Stimulated activated CD8-positive, alpha-beta memory T cell treated with anti-CD3 and anti-CD28 coated beads, Interleukin-7, amount 100 ng/mL, for 48 hours (primary cell): ENCODE data around the gene FRMPD2.
"Not testable (repeated sequence)": the region's sequence is repeated elsewhere in the genome, so short reads cannot be mapped to it uniquely, and the experiment has no call there.

Experiments
- DNase-seq, 2 donors: peaks; one replicate each; pipeline ENCODE4 v3.0.0-alpha.2; 2020; ENCODE audit warnings: low read depth in 1 of 2; ENCODE audit errors: extremely low read depth in 1 of 2

FRMPD2 gene

DNA sequence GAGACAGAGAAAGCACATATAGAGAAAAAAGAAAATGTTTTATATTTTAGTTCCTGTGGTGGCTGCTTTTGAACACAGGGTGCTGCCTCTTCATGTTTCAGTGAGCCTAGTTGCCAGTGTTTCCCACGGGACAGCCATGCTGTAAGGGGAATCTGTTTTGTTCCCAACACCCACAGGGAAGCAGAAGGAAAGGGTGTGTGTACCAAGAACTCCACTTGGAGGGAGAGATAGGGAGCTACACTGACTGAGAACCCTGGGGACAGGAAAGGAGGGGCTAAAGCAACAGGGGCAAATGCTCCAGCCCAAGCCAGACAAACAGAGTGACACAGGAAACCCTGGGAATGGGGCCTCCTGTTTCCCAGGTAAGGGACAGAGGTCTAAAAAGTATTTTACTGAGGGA lies 40.2 kb downstream of the FRMPD2 start:
- DNase-seq = no peak

DNA sequence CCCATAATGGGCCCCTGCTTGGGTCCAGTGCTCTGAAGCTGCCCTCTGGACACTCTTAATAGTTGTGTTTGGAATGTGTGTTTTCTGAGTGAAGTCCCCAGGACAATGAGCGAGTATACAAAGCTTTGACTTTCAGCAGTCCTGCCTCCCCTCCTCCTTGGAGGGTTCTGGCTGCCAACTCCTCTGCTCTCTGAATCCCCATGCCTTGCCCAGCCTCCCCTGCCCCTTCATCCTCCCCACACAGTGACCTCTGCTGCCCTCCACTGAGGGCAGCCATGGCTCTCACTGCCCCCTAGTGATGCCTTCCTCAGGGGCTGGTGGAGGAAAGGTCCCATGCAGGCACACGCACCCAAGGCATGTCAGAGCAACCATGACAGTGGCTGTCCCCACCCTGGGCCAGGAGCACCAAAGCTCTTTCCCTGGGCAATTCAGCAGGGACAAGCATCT lies 40.9 kb downstream of the FRMPD2 start:
- DNase-seq = no peak

DNA sequence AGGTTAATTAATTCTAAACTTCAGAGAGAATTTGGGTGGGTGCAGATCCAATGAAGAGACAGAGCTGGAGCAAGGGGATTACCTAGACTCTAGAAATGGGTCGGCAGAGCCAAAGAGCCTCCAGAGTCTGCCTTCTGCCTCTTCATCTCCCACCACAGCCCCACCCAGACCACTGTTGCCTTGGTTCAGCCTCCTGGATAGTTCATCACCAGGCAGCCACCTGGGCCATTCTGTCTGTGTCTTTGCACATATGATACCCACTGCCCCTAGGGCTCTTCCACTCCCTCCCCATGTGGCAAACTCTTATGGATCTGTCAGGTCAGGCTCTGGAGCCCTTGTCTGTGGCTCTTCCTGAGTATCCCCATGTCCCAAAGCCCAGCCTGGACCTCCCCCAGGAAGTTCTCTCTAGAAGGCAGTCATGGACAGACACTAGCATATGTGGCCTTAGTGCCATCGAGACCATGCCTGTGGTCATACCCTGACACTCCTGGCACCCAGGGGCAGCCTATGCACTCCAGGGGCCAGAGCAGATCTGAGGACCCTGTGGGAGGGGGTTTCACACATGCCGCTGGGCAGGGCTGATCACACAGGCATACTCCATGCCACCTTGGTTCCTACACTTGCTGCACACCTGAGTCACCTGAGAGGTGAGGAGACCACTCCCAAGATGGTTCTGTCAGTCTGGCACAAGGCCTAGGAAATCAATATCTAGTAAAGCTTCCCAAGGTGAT lies 41.6 kb downstream of the FRMPD2 start:
- no peak for DNase-seq

DNA sequence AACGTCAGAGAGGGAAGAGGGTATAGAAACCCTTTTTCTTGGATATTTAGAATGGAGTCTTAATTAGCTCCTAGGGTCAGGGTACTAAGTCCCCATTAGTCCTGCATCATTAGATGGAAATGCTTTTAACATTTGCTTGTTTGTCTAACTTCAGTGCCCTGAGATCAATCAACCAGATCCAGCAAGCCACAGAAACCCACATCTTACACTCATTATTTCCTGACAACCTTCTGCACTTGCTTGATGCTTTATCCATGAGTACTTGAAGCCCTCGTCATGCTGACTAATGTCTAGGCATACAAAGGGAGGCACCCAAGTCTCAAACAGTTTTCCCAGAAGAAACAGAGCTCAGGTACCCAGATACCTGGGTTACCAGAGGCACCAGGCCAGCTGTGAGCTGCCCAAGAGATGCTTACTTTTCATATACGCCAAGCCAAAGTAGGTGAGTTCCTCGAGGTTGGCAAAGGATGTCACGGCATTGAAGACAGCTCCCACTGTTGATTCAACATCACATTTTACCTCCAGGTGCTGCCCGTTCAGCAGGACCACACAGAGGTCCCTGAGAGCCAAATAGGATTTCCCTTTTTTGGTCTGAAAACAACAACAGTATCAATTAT lies 42.7 kb downstream of the FRMPD2 start:
- DNase-seq = no peak

DNA sequence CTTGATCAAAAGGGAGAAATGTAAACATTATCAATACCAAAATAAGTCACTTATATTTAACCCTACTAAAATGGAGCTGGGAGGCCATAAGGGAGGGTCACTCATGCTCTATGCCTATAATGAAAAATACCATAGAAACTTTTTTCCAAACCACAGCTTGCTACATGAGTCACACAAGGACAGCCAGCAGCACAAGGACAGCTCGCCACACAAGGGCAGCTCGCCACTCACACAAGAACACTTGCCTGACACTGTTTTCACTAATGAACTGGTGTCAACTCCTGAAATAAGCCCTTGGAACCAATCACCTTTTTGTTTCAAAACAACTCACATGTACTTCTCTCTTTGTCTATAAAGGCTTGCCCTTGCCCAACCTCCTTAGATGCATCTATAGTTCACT lies 43.3 kb downstream of the FRMPD2 start:
- no peak for DNase-seq

DNA sequence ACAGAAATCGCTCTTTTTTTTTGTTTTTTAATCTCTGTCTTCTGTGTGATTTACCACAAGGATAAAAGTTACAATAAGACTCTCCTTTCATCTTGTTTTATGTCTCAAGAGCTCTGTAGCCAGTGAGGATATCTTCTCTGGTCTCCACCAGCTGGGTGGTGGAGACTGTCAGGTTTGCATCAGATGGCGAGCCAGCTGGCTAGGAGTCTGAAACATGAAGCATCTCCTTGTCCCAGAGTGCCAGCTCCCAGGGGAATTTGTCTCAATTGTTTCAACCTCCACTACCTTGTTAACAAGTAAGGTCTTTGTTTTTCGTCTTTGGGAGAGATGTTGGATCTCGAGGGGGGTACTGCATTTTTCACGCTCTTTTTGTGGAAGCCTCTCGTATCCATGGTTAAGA lies 47.3 kb downstream of the FRMPD2 start:
- DNase-seq = no peak

DNA sequence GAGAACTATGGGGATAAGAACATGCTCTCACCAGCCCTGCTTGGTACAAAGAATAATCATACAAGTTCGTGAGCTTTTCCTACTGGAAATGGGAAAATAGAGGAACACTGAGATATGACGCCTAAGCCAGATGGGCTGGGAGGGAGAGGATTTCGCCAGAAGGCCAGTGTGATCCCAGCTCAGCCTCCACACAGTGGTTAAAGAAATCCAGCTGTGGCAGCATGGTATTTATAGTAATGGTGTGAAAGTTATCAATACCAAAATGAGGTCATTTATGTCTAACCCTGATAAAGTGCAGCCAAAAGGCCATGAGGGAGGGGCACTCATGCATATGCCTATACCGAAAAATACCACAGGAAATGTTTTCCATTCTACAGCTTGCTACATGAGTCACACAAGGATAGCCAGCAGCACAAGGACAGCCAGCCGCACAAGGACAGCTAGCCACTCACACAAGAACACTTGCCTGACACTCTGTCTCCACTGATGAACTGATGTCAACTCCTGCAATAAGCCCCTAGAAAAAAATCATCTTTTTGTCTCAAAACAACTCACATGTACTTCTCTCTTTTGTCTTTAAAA lies 49.4 kb downstream of the FRMPD2 start:
- no peak for DNase-seq

DNA sequence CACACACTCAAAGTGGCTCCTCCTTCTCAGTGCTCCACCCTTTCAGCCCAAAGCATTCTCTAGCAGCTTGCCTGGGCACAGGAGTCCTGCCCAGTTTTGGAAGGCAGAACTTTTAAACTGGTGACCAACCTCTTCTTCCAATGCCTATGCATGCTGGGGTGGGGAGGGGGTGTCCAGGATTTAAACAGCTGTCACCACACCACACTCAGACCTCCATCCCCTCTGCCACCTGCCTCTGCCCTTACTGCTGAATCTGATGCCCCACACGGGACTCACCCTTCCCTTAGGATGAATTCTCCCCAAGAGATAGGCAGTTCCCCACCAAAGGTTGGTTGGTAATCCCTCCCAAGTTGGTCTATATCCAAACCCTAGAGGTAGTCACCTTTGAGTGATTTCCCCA lies 50.2 kb downstream of the FRMPD2 start:
- DNase-seq = no peak

DNA sequence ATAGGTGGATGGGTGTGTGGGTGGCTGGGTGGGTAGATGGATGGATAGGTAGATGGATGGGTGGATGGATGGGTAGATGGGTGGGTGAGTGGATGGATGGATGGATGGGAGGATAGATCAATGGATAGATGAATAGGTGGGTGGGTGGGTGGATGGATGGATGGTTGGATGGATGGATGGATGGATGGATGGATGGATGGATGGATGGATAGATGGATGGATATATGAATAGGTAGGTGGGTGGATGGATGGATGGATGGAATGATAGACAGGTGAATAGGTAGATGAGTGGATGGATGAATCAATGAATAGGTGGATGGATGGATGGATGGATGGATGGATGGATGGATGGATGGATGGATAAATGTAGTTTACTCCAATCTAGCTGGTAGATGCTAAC lies 52.7 kb downstream of the FRMPD2 start:
- no peak for DNase-seq

DNA sequence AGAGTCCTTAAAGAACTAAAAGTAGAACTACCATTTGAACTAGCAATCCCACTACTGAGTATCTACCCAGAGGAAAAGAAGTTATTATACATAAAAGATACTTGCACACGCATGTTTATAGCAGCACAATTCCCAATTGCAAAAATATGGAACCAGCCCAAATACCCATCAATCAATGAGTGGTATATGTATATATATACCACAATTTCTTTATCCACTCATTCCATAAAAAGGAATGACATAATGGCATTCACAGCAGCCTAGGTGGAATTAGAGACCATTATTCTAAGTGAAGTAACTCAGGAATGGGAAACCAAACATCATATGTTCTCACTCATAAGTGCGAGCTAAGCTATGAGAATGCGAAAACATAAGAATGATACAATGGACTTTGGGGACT lies 53.5 kb downstream of the FRMPD2 start:
- not testable (repeated sequence) for DNase-seq

DNA sequence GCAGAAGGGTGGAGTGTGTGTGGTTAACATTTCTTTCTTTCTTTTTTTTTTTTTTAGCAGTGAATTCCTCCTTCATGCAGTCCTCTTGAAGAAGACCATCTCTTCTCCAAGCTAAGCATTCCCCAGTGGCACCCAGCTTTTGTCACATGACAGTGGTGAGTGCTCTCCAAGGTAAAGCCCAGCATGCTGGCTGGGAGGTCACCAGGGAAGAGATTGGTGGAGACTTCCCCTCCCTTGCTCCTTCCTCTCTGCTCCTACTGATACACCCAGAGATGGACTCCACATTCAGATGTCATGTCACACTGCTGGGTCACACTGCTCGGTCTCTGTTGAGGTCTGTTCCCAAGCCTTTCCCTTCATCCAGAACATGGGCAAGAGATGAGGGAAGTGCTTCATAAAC lies 55.3 kb downstream of the FRMPD2 start:
- no peak for DNase-seq

DNA sequence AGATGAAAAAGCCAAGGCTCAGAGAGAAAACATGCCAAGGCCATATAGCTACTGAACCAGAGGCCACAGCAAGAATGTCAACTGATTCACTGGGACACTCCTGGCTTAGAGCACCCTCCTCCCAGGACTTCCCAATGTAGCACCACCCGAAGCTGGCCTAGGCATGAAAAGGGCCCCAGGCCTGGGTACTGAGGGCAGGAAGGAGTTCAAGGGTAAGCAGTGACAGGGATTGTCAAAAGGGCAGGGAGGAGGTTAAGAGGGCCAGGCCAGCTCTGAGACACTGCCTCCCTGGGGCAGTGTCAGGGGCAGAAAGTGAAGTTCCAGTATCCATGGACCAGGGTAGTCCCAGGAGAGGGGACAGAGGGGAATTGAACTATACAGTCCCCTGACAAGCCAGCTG lies 57.8 kb downstream of the FRMPD2 start:
- DNase-seq = no peak

DNA sequence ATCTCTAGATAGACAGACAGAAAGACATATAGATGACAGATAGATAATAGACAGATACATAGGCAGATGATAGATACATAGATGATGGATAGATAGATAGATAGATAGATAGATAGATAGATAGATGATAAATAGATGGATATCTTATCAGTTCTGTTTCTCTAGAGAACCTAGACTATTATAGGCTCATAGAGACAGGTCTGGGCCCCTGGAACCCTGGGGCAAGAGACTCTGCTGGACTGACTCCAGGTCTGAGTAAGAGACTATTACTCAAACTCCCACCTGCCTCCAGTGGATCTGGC lies 58.3 kb downstream of the FRMPD2 start:
- DNase-seq = no peak

DNA sequence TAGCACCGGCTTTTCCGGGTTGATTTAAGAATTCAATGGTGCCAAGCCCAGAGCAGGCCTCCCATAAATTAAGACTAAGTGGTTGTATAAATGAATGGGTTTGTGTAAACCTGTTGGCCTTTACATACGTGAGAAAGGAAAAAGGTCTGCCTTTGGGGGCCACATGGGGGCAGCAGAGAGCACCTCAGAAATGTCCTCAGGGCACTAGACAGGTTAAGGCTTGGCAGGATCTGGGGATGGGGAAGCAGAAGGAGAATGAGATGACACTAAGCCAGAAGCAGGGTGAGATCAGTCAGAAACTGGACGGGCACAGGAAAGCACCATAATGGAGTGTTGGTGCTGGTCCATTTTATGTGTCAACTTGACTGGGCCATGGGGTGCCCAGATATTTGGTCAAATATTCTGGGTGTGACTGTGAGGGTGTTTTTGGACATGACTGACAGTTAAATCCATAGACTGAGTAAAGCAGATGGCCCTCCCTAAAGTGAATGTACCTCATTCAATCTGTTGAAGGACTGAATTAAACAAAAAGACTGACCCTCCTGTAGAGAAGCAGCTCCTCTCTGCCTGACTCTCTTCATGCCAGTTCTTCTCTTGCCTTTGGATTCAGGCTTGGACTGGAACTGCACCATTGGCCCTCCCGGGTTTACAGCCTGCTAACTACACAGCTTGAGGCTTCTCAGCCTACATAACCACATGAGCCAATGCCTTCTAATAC lies 58.9 kb downstream of the FRMPD2 start:
- peak; percentile 5 for DNase-seq

DNA sequence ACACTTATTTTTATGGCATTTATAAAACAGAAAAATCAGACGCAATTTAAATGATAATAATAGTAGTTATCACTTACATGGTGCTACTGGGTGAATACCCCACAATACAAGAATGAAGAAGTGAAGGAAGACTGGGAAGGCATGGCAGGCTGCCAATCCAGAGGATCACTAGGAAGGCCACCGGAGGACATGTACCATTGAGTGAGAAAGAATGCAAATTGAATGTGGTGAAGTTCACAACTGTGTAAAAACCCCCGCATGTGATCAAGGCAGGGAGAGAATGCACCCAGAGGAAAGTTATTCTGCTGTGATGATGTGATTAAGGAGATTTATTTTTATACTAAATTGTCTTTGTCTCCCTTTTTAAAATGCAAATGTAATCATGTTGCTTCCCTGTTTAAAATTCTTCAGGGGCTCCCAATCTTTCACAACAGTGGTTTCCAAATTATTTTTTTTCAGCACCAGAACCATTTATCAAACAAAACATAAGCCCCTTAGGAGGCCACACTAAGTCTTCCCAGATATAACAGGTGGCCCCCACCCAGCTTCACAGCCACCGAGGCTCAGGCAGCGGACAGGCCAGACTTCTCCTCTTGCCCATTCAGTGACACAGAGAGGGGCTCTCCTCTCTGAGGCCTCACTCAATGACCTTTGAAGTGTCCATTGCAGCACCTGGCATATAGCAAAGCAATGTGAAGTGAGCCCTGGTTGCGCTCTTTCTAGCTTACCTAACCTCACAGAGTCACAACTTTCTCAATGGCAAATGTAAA lies 59.6 kb downstream of the FRMPD2 start:
- DNase-seq = no peak

DNA sequence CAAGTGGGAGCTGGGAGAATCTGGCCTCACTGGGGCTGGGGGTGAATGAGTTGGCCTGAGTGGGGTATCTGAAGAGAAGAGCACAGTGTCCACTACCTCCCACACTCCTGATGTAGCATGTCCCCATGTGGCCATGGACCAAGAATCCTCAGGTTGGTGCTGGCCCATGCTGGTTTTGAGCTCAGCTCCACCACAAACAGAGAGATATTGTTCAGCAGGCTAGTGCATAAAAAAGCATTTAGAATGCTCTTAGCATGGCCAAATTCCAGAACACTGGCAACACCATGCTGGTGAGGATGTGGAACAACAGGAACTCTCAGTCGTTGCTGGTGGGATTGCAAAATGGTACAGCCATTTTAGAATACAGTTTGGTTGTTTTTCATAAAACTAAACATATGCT lies 61.4 kb downstream of the FRMPD2 start:
- no peak for DNase-seq

DNA sequence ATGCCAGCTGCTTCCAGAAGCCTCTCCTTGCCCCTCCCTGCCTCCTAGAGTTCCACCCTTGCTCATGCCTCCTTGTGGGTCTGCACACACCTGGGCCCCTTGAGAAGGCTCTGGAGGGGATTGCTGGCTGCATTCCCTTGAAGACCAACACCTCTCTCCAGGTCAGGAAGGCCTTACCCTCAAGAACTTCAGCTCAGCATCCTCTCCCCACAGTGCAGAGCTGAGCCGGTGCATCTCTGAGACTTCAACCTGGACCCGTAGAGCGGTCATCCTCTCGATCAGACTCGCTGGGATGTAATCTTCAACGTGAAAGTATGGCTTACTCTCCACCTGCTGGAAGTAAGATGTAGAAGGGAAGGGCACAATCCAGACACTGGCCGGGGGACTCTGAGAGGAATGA lies 62.7 kb downstream of the FRMPD2 start:
- no peak for DNase-seq

DNA sequence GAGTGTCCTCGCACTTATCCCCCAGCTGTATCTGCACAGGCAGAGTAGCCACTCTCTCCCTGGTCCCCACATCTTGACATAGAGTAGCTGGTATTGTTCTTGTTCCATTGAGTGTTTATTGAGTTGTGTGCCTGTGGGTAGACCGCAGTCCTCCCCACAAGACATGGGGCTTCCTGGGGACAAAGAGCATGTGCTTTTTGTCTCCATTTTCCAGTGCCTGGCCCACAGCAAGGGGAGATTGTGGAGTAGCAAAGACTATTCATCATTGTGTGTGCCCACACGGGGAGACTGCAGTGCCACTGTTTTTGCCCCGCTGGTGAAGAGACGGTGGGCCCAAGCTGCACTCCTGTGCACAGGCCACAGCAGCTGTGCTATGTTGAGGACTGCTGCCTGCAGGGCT lies 63.5 kb downstream of the FRMPD2 start:
- DNase-seq = no peak

DNA sequence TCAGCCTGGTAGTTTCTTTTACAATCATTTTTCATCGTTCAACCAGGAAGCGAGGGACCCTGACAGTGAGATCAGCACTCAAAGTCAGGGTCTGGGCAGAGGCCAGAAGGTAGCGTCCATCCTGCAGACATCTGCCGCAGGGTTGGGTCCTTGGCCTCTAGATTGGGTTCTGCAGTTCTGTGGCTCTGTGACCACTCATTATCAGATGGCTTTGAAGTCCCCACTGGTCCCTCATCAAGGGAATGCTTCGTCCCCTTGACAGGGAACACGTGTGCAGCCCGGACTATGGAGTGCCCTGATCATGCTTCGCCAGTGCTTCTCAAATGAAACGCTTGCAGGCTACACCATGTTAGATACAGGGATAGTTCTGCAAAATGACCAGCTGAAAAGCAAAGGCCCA lies 64.1 kb downstream of the FRMPD2 start:
- DNase-seq = no peak

DNA sequence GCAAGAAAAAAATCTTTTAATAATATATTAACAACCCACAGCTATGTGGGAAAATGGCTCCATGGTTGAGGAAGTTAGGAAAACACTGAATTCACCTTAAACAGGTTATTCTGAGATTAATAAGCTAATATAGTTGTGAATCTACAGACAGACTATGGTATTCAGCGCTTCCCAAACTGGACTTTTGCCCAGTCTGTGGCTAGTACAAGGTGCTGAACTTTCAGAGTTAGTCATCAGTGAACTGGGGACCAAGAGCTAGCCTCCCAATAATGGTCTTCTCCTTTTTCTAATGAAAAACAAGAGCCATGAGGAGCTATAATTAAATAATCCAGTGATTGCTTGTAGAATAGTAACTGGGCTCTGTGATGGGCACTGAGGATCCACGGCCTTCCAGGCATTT lies 65.3 kb downstream of the FRMPD2 start:
- no peak for DNase-seq

DNA sequence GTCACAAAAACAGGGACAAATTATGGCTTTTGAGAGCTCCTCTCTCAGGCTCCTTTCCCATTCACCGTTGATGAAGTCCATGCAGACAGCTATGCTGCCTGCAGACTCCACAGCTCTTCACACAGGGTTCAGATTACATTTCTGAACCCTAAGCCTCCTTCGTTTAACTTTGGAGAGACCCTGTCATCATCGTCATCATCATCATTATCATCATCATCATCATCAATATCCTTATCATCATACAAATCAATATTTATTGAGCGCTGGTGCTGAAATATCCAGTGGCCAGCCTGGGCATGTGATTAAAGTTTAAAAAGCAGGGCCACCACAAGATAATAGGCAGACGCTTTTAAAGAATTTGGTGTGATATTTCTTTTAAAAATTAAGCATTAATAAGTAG lies 66.6 kb downstream of the FRMPD2 start:
- DNase-seq = no peak
